ENCODE measurements around the gene ACE2. TPM values are rescaled to one million over a fixed set of nuclear protein-coding genes. Genes with fewer than 3 reads are reported as not detected.

The ACE2 gene
- total RNA-seq, 4 donors from 2014 or later: 0.49 to 0.97 (median 0.85) TPM

- no peak for TF ChIP-seq CTCF (IDR thresholded peaks at IDR 0.05)
- TF ChIP-seq POLR2A (IDR thresholded peaks at IDR 0.05): no peak
- TF ChIP-seq EP300 (IDR thresholded peaks at IDR 0.05): no peak
- no peak for TF ChIP-seq POLR2AphosphoS5 (IDR thresholded peaks at IDR 0.05)
- 81% methylated on average over 3 of the region's 3 CpGs for WGBS
- Histone ChIP-seq H3K9me3 (no peaks in the 10 kb centered on the region), H3K4me3 (no peak overlapping the region), H3K27me3 (no peaks in the 10 kb centered on the region), H3K27ac (no peak overlapping the region), H3K36me3 (no peaks in the 10 kb centered on the region), H3K4me1 (no peaks in the 10 kb centered on the region)
- no peak for DNase-seq (ENCODE audit: low spot score in 2 of 2)
These were observed 15.8 kb upstream of the ACE2 start for GRCh38 chrX:15616531-15616930.

GRCh38 chrX:15607067-15607466, 6.3 kb upstream of the ACE2 start:
- Histone ChIP-seq H3K27me3 (no peaks in the 10 kb centered on the region), H3K4me1 (no peaks in the 10 kb centered on the region), H3K27ac (no peak overlapping the region), H3K4me3 (no peak overlapping the region), H3K9me3 (no peaks in the 10 kb centered on the region), H3K36me3 (no peaks in the 10 kb centered on the region)
- no peak for DNase-seq (ENCODE audit: low spot score in 2 of 2)
- WGBS: 73% methylated on average over 5 of the region's 5 CpGs
- TF ChIP-seq CTCF (IDR thresholded peaks at IDR 0.05) (no peak), POLR2A (IDR thresholded peaks at IDR 0.05) (no peak), POLR2AphosphoS5 (IDR thresholded peaks at IDR 0.05) (no peak), EP300 (IDR thresholded peaks at IDR 0.05) (no peak)

- Histone ChIP-seq H3K27me3 (no peaks in the 10 kb centered on the region), H3K27ac (no peak overlapping the region), H3K4me1 (no peaks in the 10 kb centered on the region), H3K36me3 (no peaks in the 10 kb centered on the region), H3K4me3 (no peak overlapping the region), H3K9me3 (no peaks in the 10 kb centered on the region)
- TF ChIP-seq EP300 (IDR thresholded peaks at IDR 0.05): no peak
- TF ChIP-seq POLR2A (IDR thresholded peaks at IDR 0.05): no peak
- no peak for TF ChIP-seq POLR2AphosphoS5 (IDR thresholded peaks at IDR 0.05)
- no peak for TF ChIP-seq CTCF (IDR thresholded peaks at IDR 0.05)
- DNase-seq (ENCODE audit: low spot score in 2 of 2): no peak
- WGBS: 33% methylated on average over 1 of the region's 1 CpG
These were observed 5.4 kb upstream of the ACE2 start for GRCh38 chrX:15606136-15606535.

GRCh38 chrX:15605226-15605625, 4.5 kb upstream of the ACE2 start:
- Histone ChIP-seq H3K9me3 (no peaks in the 10 kb centered on the region), H3K36me3 (no peaks in the 10 kb centered on the region), H3K27me3 (no peaks in the 10 kb centered on the region), H3K4me1 (no peaks in the 10 kb centered on the region), H3K27ac (no peak overlapping the region), H3K4me3 (no peak overlapping the region)
- TF ChIP-seq POLR2A (IDR thresholded peaks at IDR 0.05) (no peak), POLR2AphosphoS5 (IDR thresholded peaks at IDR 0.05) (no peak), CTCF (IDR thresholded peaks at IDR 0.05) (no peak), EP300 (IDR thresholded peaks at IDR 0.05) (no peak)
- WGBS: 67% methylated on average over 1 of the region's 1 CpG
- DNase-seq (ENCODE audit: low spot score in 2 of 2): no peak

GRCh38 chrX:15602761-15603160, 2.0 kb upstream of the ACE2 start:
- Histone ChIP-seq H3K4me1 (no peaks in the 10 kb centered on the region), H3K4me3 (no peak overlapping the region), H3K9me3 (no peaks in the 10 kb centered on the region), H3K27me3 (no peaks in the 10 kb centered on the region), H3K36me3 (no peaks in the 10 kb centered on the region), H3K27ac (no peak overlapping the region)
- no peak for TF ChIP-seq EP300 (IDR thresholded peaks at IDR 0.05)
- TF ChIP-seq POLR2A (IDR thresholded peaks at IDR 0.05): no peak
- no peak for TF ChIP-seq POLR2AphosphoS5 (IDR thresholded peaks at IDR 0.05)
- TF ChIP-seq CTCF (IDR thresholded peaks at IDR 0.05): no peak
- DNase-seq (ENCODE audit: low spot score in 2 of 2): no peak
- WGBS: 64% methylated on average over 5 of the region's 5 CpGs

Data from suprapubic skin (tissue), 4 donors.